H9 (cell line): Measurements from ENCODE around the gene SLC2A1. TPM values are rescaled to one million over a fixed set of nuclear protein-coding genes. Genes with fewer than 3 reads are reported as not detected.

ENCODE experiments used
- DNase-seq: peaks from one replicate; pipeline ENCODE4 v3.0.0-alpha.2; 2017
- H2AFZ ChIP-seq: one replicate; pipeline ENCODE4 v1.6.1; 2013; ENCODE audit warnings: mild to moderate bottlenecking, low read length, control low read depth, moderate library complexity
- H2AK5ac ChIP-seq: 2 replicates; pipeline ENCODE4 v1.6.1; 2013; ENCODE audit warnings: low read length, control low read depth, mixed read lengths; ENCODE audit not compliant: insufficient read length
- H2BK120ac ChIP-seq: one replicate; pipeline ENCODE4 v1.6.1; 2013; ENCODE audit warnings: low read depth, mild to moderate bottlenecking, low read length, control low read depth, inconsistent platforms; ENCODE audit not compliant: poor library complexity, severe bottlenecking
- H2BK12ac ChIP-seq: 2 replicates; pipeline ENCODE4 v1.6.1; 2013; ENCODE audit warnings: low read length, control low read depth, mixed read lengths, low read depth; ENCODE audit not compliant: insufficient read length
- H2BK15ac ChIP-seq: 2 replicates; pipeline ENCODE4 v1.6.1; 2013; ENCODE audit warnings: low read depth, low read length, control low read depth
- H2BK20ac ChIP-seq: one replicate; pipeline ENCODE4 v1.6.1; 2013; ENCODE audit warnings: low read depth, mild to moderate bottlenecking, low read length, control low read depth, inconsistent platforms; ENCODE audit not compliant: poor library complexity, severe bottlenecking
- H2BK5ac ChIP-seq: 2 replicates; pipeline ENCODE4 v1.6.1; 2013; ENCODE audit warnings: low read length, control low read depth, mixed read lengths; ENCODE audit not compliant: insufficient read length
- H3K14ac ChIP-seq: 2 replicates; pipeline ENCODE4 v1.6.1; 2013; ENCODE audit warnings: low read length, control low read depth; ENCODE audit not compliant: insufficient read depth
- H3K18ac ChIP-seq: 2 replicates; pipeline ENCODE4 v1.6.1; 2013; ENCODE audit warnings: low read depth, mild to moderate bottlenecking, mixed read lengths, low read length, control low read depth; ENCODE audit not compliant: insufficient read length
- H3K23ac ChIP-seq: 2 replicates; pipeline ENCODE4 v1.6.1; 2013; ENCODE audit warnings: low read length, control low read depth, mixed read lengths, low read depth; ENCODE audit not compliant: insufficient read length
- H3K23me2 ChIP-seq: 2 replicates; pipeline ENCODE4 v1.6.1; 2013; ENCODE audit warnings: low read depth, mild to moderate bottlenecking, mixed read lengths, low read length, control low read depth; ENCODE audit not compliant: insufficient read length, poor library complexity, severe bottlenecking
- H3K27ac ChIP-seq: 2 replicates; pipeline ENCODE4 v1.5.1; 2013; ENCODE audit warnings: low read length, control low read depth, mixed read lengths, low read depth; ENCODE audit not compliant: insufficient read length
- H3K27me3 ChIP-seq: 2 replicates; pipeline ENCODE4 v1.6.1; 2013; ENCODE audit warnings: low read length, control low read depth, inconsistent platforms; ENCODE audit not compliant: insufficient read depth
- H3K4ac ChIP-seq: 2 replicates; pipeline ENCODE4 v1.6.1; 2013; ENCODE audit warnings: low read depth, mild to moderate bottlenecking, control low read depth, inconsistent platforms, low read length, moderate library complexity
- H3K4me1 ChIP-seq: 2 replicates; pipeline ENCODE4 v1.6.1; 2013; ENCODE audit warnings: low read length, control low read depth, inconsistent platforms; ENCODE audit not compliant: insufficient read depth
- H3K4me2 ChIP-seq: 2 replicates; pipeline ENCODE4 v1.6.1; 2013; ENCODE audit warnings: low read length, control low read depth, mixed read lengths; ENCODE audit not compliant: insufficient read length, insufficient read depth
- H3K56ac ChIP-seq: 2 replicates; pipeline ENCODE4 v1.6.1; 2013; ENCODE audit warnings: low read depth, mild to moderate bottlenecking, mixed read lengths, low read length, control low read depth; ENCODE audit not compliant: insufficient read length
- H3K79me1 ChIP-seq: 2 replicates; pipeline ENCODE4 v1.6.1; 2013; ENCODE audit warnings: low read depth, mild to moderate bottlenecking, moderate library complexity, low read length, control low read depth, inconsistent platforms; ENCODE audit not compliant: insufficient read depth, poor library complexity, severe bottlenecking
- H3K79me2 ChIP-seq: 2 replicates; pipeline ENCODE4 v1.6.1; 2013; ENCODE audit warnings: low read length, control low read depth, inconsistent platforms; ENCODE audit not compliant: insufficient read depth
- H3K9ac ChIP-seq: 2 replicates; pipeline ENCODE4 v1.6.1; 2013; ENCODE audit warnings: low read length, control low read depth, mixed read lengths; ENCODE audit not compliant: insufficient read length; ENCODE audit errors: extremely low read depth
- H3K9me3 ChIP-seq: one replicate; pipeline ENCODE4 v1.6.1; 2013; ENCODE audit warnings: low read depth, low read length, inconsistent platforms; ENCODE audit not compliant: control insufficient read depth
- H3T11ph ChIP-seq: one replicate; pipeline ENCODE4 v1.6.1; 2013; ENCODE audit warnings: mild to moderate bottlenecking, low read length, control low read depth, inconsistent platforms
- H4K20me1 ChIP-seq: one replicate; pipeline ENCODE4 v1.6.1; 2013; ENCODE audit not compliant: control insufficient read depth, insufficient read length, insufficient read depth
- H4K5ac ChIP-seq: 2 replicates; pipeline ENCODE4 v1.6.1; 2013; ENCODE audit warnings: low read depth, mild to moderate bottlenecking, mixed read lengths, low read length, control low read depth; ENCODE audit not compliant: insufficient read length
- H4K8ac ChIP-seq: replicated peaks from 2 replicates; pipeline ENCODE4 v1.6.1; 2013; ENCODE audit warnings: low read length, control low read depth, mixed read lengths, low read depth; ENCODE audit not compliant: insufficient read length
- H4K91ac ChIP-seq: 2 replicates; pipeline ENCODE4 v1.6.1; 2013; ENCODE audit warnings: low read depth, mild to moderate bottlenecking, moderate library complexity, mixed read lengths, low read length, control low read depth; ENCODE audit not compliant: insufficient read length
- H3K27ac Mint-ChIP-seq, 3 experiments: 2 replicates in 2 of 3; 3 replicates in 1 of 3; pipeline ENCODE4 v1.8.0; 2020 to 2021; ENCODE audit warnings: mixed read lengths in 3 of 3, mild to moderate bottlenecking in 1 of 3, moderate library complexity in 1 of 3
- H3K27me3 Mint-ChIP-seq: 2 replicates; pipeline ENCODE4 v1.8.0; 2021; ENCODE audit warnings: low read depth, mild to moderate bottlenecking, moderate library complexity, mixed read lengths
- H3K36me3 Mint-ChIP-seq, 3 experiments: 2 replicates in 2 of 3; 3 replicates in 1 of 3; pipeline ENCODE4 v1.8.0; 2020 to 2021; ENCODE audit warnings: low read depth in 3 of 3, mixed read lengths in 3 of 3; ENCODE audit not compliant: insufficient read depth in 1 of 3
- H3K4me1 Mint-ChIP-seq, 2 experiments: 2 replicates each; pipeline ENCODE4 v1.8.0; 2020; ENCODE audit warnings: mixed read lengths in 2 of 2
- H3K4me3 Mint-ChIP-seq, 2 experiments: 2 replicates in 1 of 2; 3 replicates in 1 of 2; pipeline ENCODE4 v1.8.0; 2020 to 2021; ENCODE audit warnings: mild to moderate bottlenecking in 2 of 2, mixed read lengths in 2 of 2, moderate library complexity in 1 of 2
- H3K9me3 Mint-ChIP-seq, 2 experiments: 2 replicates in 1 of 2; 3 replicates in 1 of 2; pipeline ENCODE4 v1.8.0; 2020; ENCODE audit warnings: mild to moderate bottlenecking in 2 of 2, mixed read lengths in 2 of 2, moderate library complexity in 1 of 2
- WGBS: extraction: QIAGEN DNeasy Blood & Tissue Kit; methylation state at CpG from one replicate; pipeline ENCODE4 v1.1.7; 2013; ENCODE audit warnings: missing lambda C conversion rate, low lambda C conversion rate, mixed read lengths; ENCODE audit not compliant: insufficient read length; ENCODE audit errors: extremely low coverage; 5-methylcytosine and 5-hydroxymethylcytosine counted together
- total RNA-seq: library from RNA; stranded (reverse); gene quantifications from 2 replicates; pipeline ENCODE4 v1.2.1, GENCODE V29; 2021
- TF ChIP-seq, protein P1 (sequence below): fragments of 200-600 bp; sonication (generic); conservative IDR thresholded peaks from 3 replicates; pipeline ENCODE4 v1.8.0; 2021; ENCODE audit warnings: antibody characterized with exemption, mild to moderate bottlenecking

SLC2A1 gene
- total RNA-seq, 1 experiment from 2014 or later, result 186 TPM

- H2BK15ac ChIP-seq, result no peak overlapping the region
- H2BK5ac ChIP-seq, result no peak overlapping the region
- no peak overlapping the region for H3K14ac ChIP-seq
- H2BK12ac ChIP-seq, result no peak overlapping the region
- no peaks in the 10 kb centered on the region for H3K9me3 ChIP-seq
- DNase-seq, result no peak
- H3K56ac ChIP-seq, result no peak overlapping the region
- Mint-ChIP-seq H3K27me3 (no peaks in the 10 kb centered on the region; the same call in 1 of the 2 replicates), H3K27ac (peak overlapping the region in 2 of 3 experiments; percentile 81 to 83; a peak in 4 of 7 replicates), H3K36me3 (peaks cover 51 to 81% (median 58%) of the 10 kb centered on the region in 3 experiments; a peak in 6 of 7 replicates), H3K4me1 (peaks cover 70 to 85% of the 10 kb centered on the region in 2 experiments), H3K4me3 (no peak overlapping the region), H3K9me3 (no peaks in the 10 kb centered on the region; a peak in 1 of 5 replicates)
- no CpG with 5 or more reads among the region's 10 CpGs for whole genome bisulfite sequencing
- H3K79me2 ChIP-seq, result peaks cover 73% of the 10 kb centered on the region
- no peak overlapping the region for H2AFZ ChIP-seq
- no peak overlapping the region for H3K4ac ChIP-seq
- peaks cover 11% of the 10 kb centered on the region for H3K4me1 ChIP-seq
- H3K23me2 ChIP-seq, result no peaks in the 10 kb centered on the region
- no peak overlapping the region for H4K8ac ChIP-seq
- H2AK5ac ChIP-seq, result no peak overlapping the region
- H2BK20ac ChIP-seq, result no peak overlapping the region
- H4K5ac ChIP-seq, result no peak overlapping the region
- H3K27ac ChIP-seq, result no peak overlapping the region
- H4K91ac ChIP-seq, result no peak overlapping the region
- no peak overlapping the region for H3K23ac ChIP-seq
- H3K79me1 ChIP-seq, result peaks cover 8% of the 10 kb centered on the region
- H3K9ac ChIP-seq, result no peak overlapping the region
- H2BK120ac ChIP-seq, result no peak overlapping the region
- TF ChIP-seq, protein P1, sequence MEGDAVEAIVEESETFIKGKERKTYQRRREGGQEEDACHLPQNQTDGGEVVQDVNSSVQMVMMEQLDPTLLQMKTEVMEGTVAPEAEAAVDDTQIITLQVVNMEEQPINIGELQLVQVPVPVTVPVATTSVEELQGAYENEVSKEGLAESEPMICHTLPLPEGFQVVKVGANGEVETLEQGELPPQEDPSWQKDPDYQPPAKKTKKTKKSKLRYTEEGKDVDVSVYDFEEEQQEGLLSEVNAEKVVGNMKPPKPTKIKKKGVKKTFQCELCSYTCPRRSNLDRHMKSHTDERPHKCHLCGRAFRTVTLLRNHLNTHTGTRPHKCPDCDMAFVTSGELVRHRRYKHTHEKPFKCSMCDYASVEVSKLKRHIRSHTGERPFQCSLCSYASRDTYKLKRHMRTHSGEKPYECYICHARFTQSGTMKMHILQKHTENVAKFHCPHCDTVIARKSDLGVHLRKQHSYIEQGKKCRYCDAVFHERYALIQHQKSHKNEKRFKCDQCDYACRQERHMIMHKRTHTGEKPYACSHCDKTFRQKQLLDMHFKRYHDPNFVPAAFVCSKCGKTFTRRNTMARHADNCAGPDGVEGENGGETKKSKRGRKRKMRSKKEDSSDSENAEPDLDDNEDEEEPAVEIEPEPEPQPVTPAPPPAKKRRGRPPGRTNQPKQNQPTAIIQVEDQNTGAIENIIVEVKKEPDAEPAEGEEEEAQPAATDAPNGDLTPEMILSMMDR, result no peak
- H3T11ph ChIP-seq, result no peak overlapping the region
- no peaks in the 10 kb centered on the region for H3K27me3 ChIP-seq
- no peaks in the 10 kb centered on the region for H4K20me1 ChIP-seq
- no peak overlapping the region for H3K4me2 ChIP-seq
- H3K18ac ChIP-seq, result no peak overlapping the region
Observed at GRCh38 chr1:42946120-42946898, 12.4 kb downstream of the SLC2A1 start.
